Neural progenitor cell (in vitro differentiated cells): ENCODE measurements around the gene KLHL21.

Source experiments
- CTCF ChIP-seq: fragments of 200-600 bp; sonication (generic); IDR thresholded peaks from 2 replicates; pipeline ENCODE4 v1.5.1; 2017; ENCODE audit warnings: antibody characterized with exemption, mild to moderate bottlenecking
- EZH2 ChIP-seq: fragments of 200-600 bp; sonication (generic); IDR thresholded peaks from 2 replicates; pipeline ENCODE4 v1.6.1; 2017; ENCODE audit warnings: antibody characterized with exemption, mild to moderate bottlenecking, moderate library complexity
- EZH2phosphoT487 ChIP-seq: fragments of 200-600 bp; sonication (generic); IDR thresholded peaks from 2 replicates; pipeline ENCODE4 v1.6.1; 2017; ENCODE audit warnings: antibody characterized with exemption

- TF ChIP-seq EZH2: no peak
- no peak for TF ChIP-seq CTCF
- TF ChIP-seq EZH2phosphoT487: no peak
Observed at GRCh38 chr1:6594977-6595740, 7.5 kb downstream of the KLHL21 start.
